Karpas-422 (cell line): ENCODE data around the gene XYLT1. TPM values are rescaled to one million over a fixed set of nuclear protein-coding genes. Genes with fewer than 3 reads are reported as not detected.

ENCODE experiments used
- DNase-seq: peaks from one replicate; pipeline ENCODE4 v3.0.0-alpha.2; 2015
- H2AFZ ChIP-seq: fragments of 200-600 bp; sonication (generic); 2 replicates; pipeline ENCODE4 v1.6.1; 2014; ENCODE audit warnings: antibody characterized with exemption, low read length, mixed read lengths
- H3K27ac ChIP-seq: fragments of 200-600 bp; sonication (generic); 2 replicates; pipeline ENCODE4 v1.5.1; 2014; ENCODE audit warnings: mild to moderate bottlenecking, low read length, moderate library complexity
- H3K27me3 ChIP-seq: fragments of 200-600 bp; sonication (generic); 2 replicates; pipeline ENCODE4 v1.6.1; 2014; ENCODE audit warnings: low read length, mixed read lengths
- H3K36me3 ChIP-seq: fragments of 200-600 bp; sonication (generic); 2 replicates; pipeline ENCODE4 v1.6.1; 2014; ENCODE audit warnings: low read length, mixed read lengths; ENCODE audit not compliant: insufficient read depth
- H3K4me1 ChIP-seq: fragments of 200-600 bp; sonication (generic); 2 replicates; pipeline ENCODE4 v1.6.1; 2014; ENCODE audit warnings: mild to moderate bottlenecking, low read length, mixed read lengths
- H3K4me2 ChIP-seq: fragments of 200-600 bp; sonication (generic); 2 replicates; pipeline ENCODE4 v1.6.1; 2014; ENCODE audit warnings: low read length, low read depth, mild to moderate bottlenecking; ENCODE audit not compliant: poor library complexity, severe bottlenecking
- H3K4me3 ChIP-seq: fragments of 200-600 bp; sonication (generic); 2 replicates; pipeline ENCODE4 v1.5.1; 2014; ENCODE audit warnings: mild to moderate bottlenecking, antibody characterized with exemption, low read length, mixed read lengths
- H3K79me2 ChIP-seq: fragments of 200-600 bp; sonication (generic); 2 replicates; pipeline ENCODE4 v1.6.1; 2014; ENCODE audit warnings: mild to moderate bottlenecking, low read length, mixed read lengths
- H3K9ac ChIP-seq: fragments of 200-600 bp; sonication (generic); 2 replicates; pipeline ENCODE4 v1.6.0; 2014; ENCODE audit warnings: low read length
- H3K9me2 ChIP-seq: fragments of 200-600 bp; sonication (generic), shearing (Covaris generic); replicated peaks from 2 replicates; pipeline ENCODE4 v1.6.0; 2014; ENCODE audit warnings: mild to moderate bottlenecking, low read length, moderate library complexity; ENCODE audit not compliant: insufficient read depth
- H3K9me3 ChIP-seq: fragments of 300-700, 200-600 bp; sonication (generic); 2 replicates; pipeline ENCODE4 v1.6.1; 2014; ENCODE audit warnings: low read length, mixed read lengths
- H4K20me1 ChIP-seq: fragments of 200-600 bp; sonication (generic); 2 replicates; pipeline ENCODE4 v1.6.1; 2014; ENCODE audit warnings: mild to moderate bottlenecking, antibody characterized with exemption, low read length, low read depth; ENCODE audit not compliant: insufficient read depth
- total RNA-seq: library from RNA; depleted of rRNA; stranded (reverse); fragments of >200 nt; shearing (Covaris generic); gene quantifications from 2 replicates; pipeline ENCODE4 v1.2.3, GENCODE V29; 2014; ENCODE audit warnings: low replicate concordance

Gene XYLT1
- total RNA-seq, 1 experiment from 2014 or later, result 11.8 TPM

- Histone ChIP-seq H3K4me2 (no peak overlapping the region), H3K4me3 (no peak overlapping the region), H3K27ac (no peak overlapping the region), H4K20me1 (peaks cover 37% of the 10 kb centered on the region), H3K9me3 (no peaks in the 10 kb centered on the region), H3K36me3 (no peaks in the 10 kb centered on the region; the same call in 1 of the 2 replicates), H3K9me2 (no peaks in the 10 kb centered on the region), H2AFZ (no peak overlapping the region), H3K27me3 (no peaks in the 10 kb centered on the region), H3K9ac (no peak overlapping the region), H3K79me2 (0 out of 2 replicates have a peak, but pooled peaks cover 2% of the 10 kb centered on the region), H3K4me1 (no peaks in the 10 kb centered on the region)
- no peak for DNase-seq
Observed at GRCh38 chr16:17318238-17318637, 152.5 kb downstream of the XYLT1 start.

GRCh38 chr16:17316005-17316404 is 154.8 kb downstream of the XYLT1 start:
- Histone ChIP-seq H3K4me2 (no peak overlapping the region), H4K20me1 (peaks cover 33% of the 10 kb centered on the region; the same call in 1 of the 2 replicates), H3K36me3 (no peaks in the 10 kb centered on the region; the same call in 1 of the 2 replicates), H3K4me3 (no peak overlapping the region), H3K9ac (no peak overlapping the region), H3K27me3 (no peaks in the 10 kb centered on the region), H3K79me2 (no peaks in the 10 kb centered on the region), H3K9me2 (no peaks in the 10 kb centered on the region), H3K4me1 (no peaks in the 10 kb centered on the region), H3K27ac (no peak overlapping the region), H2AFZ (no peak overlapping the region), H3K9me3 (no peaks in the 10 kb centered on the region)
- no peak for DNase-seq

- Histone ChIP-seq H2AFZ (no peak overlapping the region), H3K79me2 (no peaks in the 10 kb centered on the region), H3K9me2 (no peaks in the 10 kb centered on the region), H3K27ac (no peak overlapping the region), H3K9me3 (no peaks in the 10 kb centered on the region), H4K20me1 (peaks cover 33% of the 10 kb centered on the region; the same call in 1 of the 2 replicates), H3K4me2 (no peak overlapping the region), H3K4me1 (no peaks in the 10 kb centered on the region), H3K4me3 (no peak overlapping the region), H3K36me3 (no peaks in the 10 kb centered on the region; the same call in 1 of the 2 replicates), H3K27me3 (no peaks in the 10 kb centered on the region), H3K9ac (no peak overlapping the region)
- no peak for DNase-seq
Observed at GRCh38 chr16:17313793-17314547, 156.8 kb downstream of the XYLT1 start.

GRCh38 chr16:17313085-17313611 is 157.6 kb downstream of the XYLT1 start:
- H3K79me2 ChIP-seq, result no peaks in the 10 kb centered on the region

GRCh38 chr16:17312094-17312710 is 158.6 kb downstream of the XYLT1 start:
- Histone ChIP-seq H3K4me3 (no peak overlapping the region), H3K36me3 (no peaks in the 10 kb centered on the region), H3K27ac (no peak overlapping the region), H3K9me2 (no peaks in the 10 kb centered on the region), H3K9me3 (no peaks in the 10 kb centered on the region), H4K20me1 (peaks cover 35% of the 10 kb centered on the region; the same call in 1 of the 2 replicates), H3K4me2 (no peak overlapping the region), H3K4me1 (no peaks in the 10 kb centered on the region), H3K27me3 (no peaks in the 10 kb centered on the region), H2AFZ (no peak overlapping the region), H3K79me2 (no peaks in the 10 kb centered on the region), H3K9ac (no peak overlapping the region)
- no peak for DNase-seq

More at GRCh38 chr16:17313085-17313611, 157.6 kb downstream of the XYLT1 start:
- no peaks in the 10 kb centered on the region for H3K36me3 ChIP-seq
- H3K4me2 ChIP-seq, result no peak overlapping the region
- no peak overlapping the region for H3K4me3 ChIP-seq
- H3K9me3 ChIP-seq, result no peaks in the 10 kb centered on the region
- no peak overlapping the region for H2AFZ ChIP-seq
- no peak overlapping the region for H3K9ac ChIP-seq
- no peaks in the 10 kb centered on the region for H3K9me2 ChIP-seq
- H3K27me3 ChIP-seq, result no peaks in the 10 kb centered on the region
- no peak for DNase-seq
- H3K4me1 ChIP-seq, result no peaks in the 10 kb centered on the region
- no peak overlapping the region for H3K27ac ChIP-seq
- H4K20me1 ChIP-seq, result peaks cover 30% of the 10 kb centered on the region; the same call in 1 of the 2 replicates

- no peaks in the 10 kb centered on the region for H3K9me2 ChIP-seq
- H3K9me3 ChIP-seq, result no peaks in the 10 kb centered on the region
- H3K27ac ChIP-seq, result no peak overlapping the region
- H4K20me1 ChIP-seq, result peaks cover 35% of the 10 kb centered on the region; the same call in 1 of the 2 replicates
- no peaks in the 10 kb centered on the region for H3K4me1 ChIP-seq
- H3K9ac ChIP-seq, result no peak overlapping the region
- DNase-seq, result no peak
- H3K79me2 ChIP-seq, result no peaks in the 10 kb centered on the region
- no peak overlapping the region for H2AFZ ChIP-seq
- no peak overlapping the region for H3K4me3 ChIP-seq
- no peaks in the 10 kb centered on the region for H3K27me3 ChIP-seq
- H3K36me3 ChIP-seq, result no peaks in the 10 kb centered on the region
- H3K4me2 ChIP-seq, result no peak overlapping the region
Observed at GRCh38 chr16:17311333-17312093, 159.2 kb downstream of the XYLT1 start.

GRCh38 chr16:17309510-17309909 is 161.2 kb downstream of the XYLT1 start:
- Histone ChIP-seq H3K4me2 (no peak overlapping the region), H3K9me2 (no peaks in the 10 kb centered on the region), H4K20me1 (peaks cover 38% of the 10 kb centered on the region; the same call in 1 of the 2 replicates), H2AFZ (no peak overlapping the region), H3K9me3 (no peaks in the 10 kb centered on the region), H3K27me3 (no peaks in the 10 kb centered on the region), H3K4me1 (peaks cover 16% of the 10 kb centered on the region), H3K4me3 (no peak overlapping the region), H3K9ac (no peak overlapping the region), H3K36me3 (no peaks in the 10 kb centered on the region), H3K27ac (no peak overlapping the region), H3K79me2 (no peaks in the 10 kb centered on the region)
- no peak for DNase-seq

GRCh38 chr16:17308186-17308585 is 162.6 kb downstream of the XYLT1 start:
- Histone ChIP-seq H3K4me2 (no peak overlapping the region), H3K4me1 (peaks cover 30% of the 10 kb centered on the region), H3K9ac (no peak overlapping the region), H3K9me2 (no peaks in the 10 kb centered on the region), H2AFZ (no peak overlapping the region), H4K20me1 (peaks cover 28% of the 10 kb centered on the region; the same call in 1 of the 2 replicates), H3K9me3 (no peaks in the 10 kb centered on the region), H3K36me3 (no peaks in the 10 kb centered on the region), H3K27me3 (no peaks in the 10 kb centered on the region), H3K27ac (no peak overlapping the region), H3K4me3 (no peak overlapping the region), H3K79me2 (no peaks in the 10 kb centered on the region)
- no peak for DNase-seq
